ENCODE data around the gene PPP1CC. TPM values are rescaled to one million over a fixed set of nuclear protein-coding genes. Genes with fewer than 3 reads are reported as not detected.

PPP1CC gene
- total and polyA plus RNA-seq, 8 donors = 33.3 to 92.7 (median 70.2) TPM

- Histone ChIP-seq H3K27me3 (no peaks in the 10 kb centered on the region), H3K36me3 (peaks cover 0 to 61% (median 40%) of the 10 kb centered on the region in 3 donors), H3K4me1 (no peaks in the 10 kb centered on the region), H3K4me3 (no peak overlapping the region), H3K9me3 (no peaks in the 10 kb centered on the region), H3K27ac (no peak overlapping the region)
- intact Hi-C loops (cut with DNase I) = no loop called here
- DNase-seq (no peak), ATAC-seq (no peak), FAIRE-seq (no peak)
- no peak for TF ChIP-seq CTCF (IDR thresholded peaks at IDR 0.05)
Measured at GRCh38 chr12:110721570-110721969, 21.1 kb downstream of the PPP1CC start.

GRCh38 chr12:110720516-110720915, 22.2 kb downstream of the PPP1CC start:
- no peak for ATAC-seq
- intact Hi-C loops (cut with DNase I) = no loop called here
- no peaks in the 10 kb centered on the region for H3K27me3 ChIP-seq
- no peak for FAIRE-seq
- TF ChIP-seq CTCF (IDR thresholded peaks at IDR 0.05) = no peak
- H3K9me3 ChIP-seq = no peaks in the 10 kb centered on the region
- peaks cover 0 to 56% (median 40%) of the 10 kb centered on the region in 3 donors for H3K36me3 ChIP-seq
- no peaks in the 10 kb centered on the region for H3K4me1 ChIP-seq
- DNase-seq = no peak
- H3K4me3 ChIP-seq = no peak overlapping the region
- no peak overlapping the region for H3K27ac ChIP-seq

GRCh38 chr12:110718222-110718908, 24.3 kb downstream of the PPP1CC start:
- no peak for ATAC-seq
- Histone ChIP-seq H3K4me1 (no peaks in the 10 kb centered on the region), H3K36me3 (peaks cover 0 to 43% (median 26%) of the 10 kb centered on the region in 3 donors), H3K4me3 (no peak overlapping the region), H3K27ac (no peak overlapping the region), H3K27me3 (no peaks in the 10 kb centered on the region), H3K9me3 (no peaks in the 10 kb centered on the region)
- no peak for TF ChIP-seq CTCF (IDR thresholded peaks at IDR 0.05)
- 64 to 65% methylated on average over 7 of the region's 7 CpGs for WGBS, 2 donors
- intact Hi-C loops (cut with DNase I) = no loop called here
- DNase-seq = no peak
- FAIRE-seq = no peak

GRCh38 chr12:110717037-110717436, 25.7 kb downstream of the PPP1CC start:
- FAIRE-seq = no peak
- H3K36me3 ChIP-seq = peaks cover 0 to 31% (median 23%) of the 10 kb centered on the region in 3 donors
- H3K27ac ChIP-seq = no peak overlapping the region
- TF ChIP-seq CTCF (IDR thresholded peaks at IDR 0.05) = no peak
- 95 to 97% methylated on average over 3 of the region's 3 CpGs for WGBS, 2 donors
- ATAC-seq = no peak
- DNase-seq = no peak
- no peaks in the 10 kb centered on the region for H3K9me3 ChIP-seq
- intact Hi-C loops (cut with DNase I) = no loop called here
- no peak overlapping the region for H3K4me3 ChIP-seq
- H3K4me1 ChIP-seq = no peaks in the 10 kb centered on the region
- H3K27me3 ChIP-seq = no peaks in the 10 kb centered on the region

- WGBS, 2 donors = 97% methylated on average over 4 of the region's 4 CpGs
- no peak for TF ChIP-seq CTCF (IDR thresholded peaks at IDR 0.05)
Measured at GRCh38 chr12:110708917-110709316, 33.8 kb downstream of the PPP1CC start.

More at GRCh38 chr12:110708917-110709316, 33.8 kb downstream of the PPP1CC start:
- no peak for DNase-seq
- Histone ChIP-seq H3K4me3 (no peak overlapping the region), H3K4me1 (no peaks in the 10 kb centered on the region), H3K9me3 (no peaks in the 10 kb centered on the region), H3K27me3 (no peaks in the 10 kb centered on the region), H3K27ac (no peak overlapping the region), H3K36me3 (no peaks in the 10 kb centered on the region)
- no peak for ATAC-seq
- FAIRE-seq = no peak
- intact Hi-C loops (cut with DNase I) = no loop called here
